HepG2 (cell line): ENCODE data around the gene ATXN1L. TPM values are rescaled to one million over a fixed set of nuclear protein-coding genes. Genes with fewer than 3 reads are reported as not detected.

ENCODE experiments used
- ATAC-seq: fragments of 200-7000 bp; cut with Tn5 transposase; 3 replicates; pipeline ENCODE4 v1.9.1; 2020; ENCODE audit warnings: mild to moderate bottlenecking, moderate library complexity
- BruUV-seq: library from RNA; stranded (reverse); fragments of 400-500 nt; replicated peaks from 2 replicates; lab custom pipeline; 2021; lab: Mats Ljungman, UMichigan
- CTCF ChIA-PET: fragments of 300-600 bp; formaldehyde crosslinking; extraction: SDS; loops from one replicate; lab custom pipeline; 2021; ENCODE audit warnings: low total read pairs, inconsistent platforms, low intra/inter-chr PET ratio; lab: Yijun Ruan, JAX
- POLR2A ChIA-PET: fragments of 350-600 bp; sonication (Branson Sonifier 250); formaldehyde crosslinking; loops from one replicate; lab custom pipeline; 2020; ENCODE audit warnings: antibody characterized with exemption, inconsistent platforms; lab: Yijun Ruan, JAX
- DNase-seq: peaks from one replicate; pipeline ENCODE4 v3.0.0-alpha.2; 2015; ENCODE audit warnings: low spot score
- FAIRE-seq: peaks from 3 replicates; lab custom pipeline; 2011; peaks lifted over from hg19 to GRCh38; lab: Jason Lieb, UNC
- H2AFZ ChIP-seq: one replicate; pipeline ENCODE4 v1.6.1; 2011; ENCODE audit warnings: low read length, inconsistent platforms
- H3K27ac ChIP-seq: fragments of 300-600 bp; 3 replicates; pipeline ENCODE4 v1.8.0; 2011; ENCODE audit warnings: mixed run types, mild to moderate bottlenecking, mixed read lengths, low read length, inconsistent platforms; ENCODE audit not compliant: insufficient read depth; ENCODE audit errors: extremely low read length
- H3K27me3 ChIP-seq, 2 experiments: fragments of 200-600 bp in 1 of 2; 2 replicates in 1 of 2; 3 replicates in 1 of 2; pipeline versions ENCODE4 v1.6.0 to v1.8.0; 2011; ENCODE audit warnings: low read length in 2 of 2, mild to moderate bottlenecking in 2 of 2, moderate library complexity in 2 of 2, inconsistent platforms in 1 of 2; ENCODE audit not compliant: insufficient read depth in 2 of 2, control insufficient read depth in 1 of 2
- H3K36me3 ChIP-seq, 2 experiments: fragments of 200-600 bp in 1 of 2; replicated peaks in 1 of 2; 2 replicates in 1 of 2; 3 replicates in 1 of 2; pipeline versions ENCODE4 v1.5.1 to v1.8.0; 2011; ENCODE audit warnings: low read length in 2 of 2, inconsistent platforms in 1 of 2; ENCODE audit not compliant: insufficient read depth in 2 of 2, control insufficient read depth in 1 of 2
- H3K4me1 ChIP-seq: 2 replicates; pipeline ENCODE4 v1.5.1; 2012; ENCODE audit warnings: low read length, inconsistent platforms; ENCODE audit not compliant: insufficient read depth
- H3K4me2 ChIP-seq: 2 replicates; pipeline ENCODE4 v1.6.0; 2011; ENCODE audit warnings: low read depth, low read length, inconsistent platforms
- H3K4me3 ChIP-seq, 3 experiments: fragments of 200-600 bp in 1 of 3; sonication (generic), shearing (Covaris generic) in 1 of 3; replicated peaks in 1 of 3; 2 replicates each; pipeline ENCODE4 v1.5.1; 2011 to 2016; ENCODE audit warnings: low read length in 3 of 3, inconsistent platforms in 2 of 3, low read depth in 2 of 3, mild to moderate bottlenecking in 2 of 3, control low read depth in 1 of 3, mixed read lengths in 1 of 3; ENCODE audit not compliant: insufficient read depth in 1 of 3
- H3K79me2 ChIP-seq: one replicate; pipeline ENCODE4 v1.6.1; 2011; ENCODE audit warnings: low read length, inconsistent platforms; ENCODE audit not compliant: insufficient read depth
- H3K9ac ChIP-seq: 2 replicates; pipeline ENCODE4 v1.6.0; 2011; ENCODE audit warnings: mild to moderate bottlenecking, low read depth, low read length, inconsistent platforms; ENCODE audit not compliant: insufficient read depth
- H3K9me3 ChIP-seq: 2 replicates; pipeline ENCODE4 v1.5.1; 2012; ENCODE audit warnings: mild to moderate bottlenecking, low read length
- H4K20me1 ChIP-seq: 2 replicates; pipeline ENCODE4 v1.6.0; 2011; ENCODE audit warnings: inconsistent platforms, mild to moderate bottlenecking, low read length, moderate library complexity; ENCODE audit not compliant: insufficient read depth
- EHMT2 ChIP-seq: fragments of 200-600 bp; sonication (generic); IDR thresholded peaks from 2 replicates; pipeline ENCODE4 v1.7.0; 2017; ENCODE audit warnings: antibody characterized with exemption, low read depth, low read length, borderline replicate concordance
- KDM3A ChIP-seq: IDR thresholded peaks from 2 replicates; pipeline ENCODE4 v1.6.1; 2018; ENCODE audit warnings: low read depth, missing compliant biosample characterization
- PPARG ChIP-seq: conservative IDR thresholded peaks from 2 replicates; pipeline ENCODE4 v1.6.1; 2016; ENCODE audit warnings: missing biosample characterization, missing genetic modification reagents
- PREB ChIP-seq: sonication (generic); formaldehyde crosslinking; IDR thresholded peaks from 2 replicates; pipeline ENCODE4 v1.4.0; 2020; ENCODE audit warnings: missing genetic modification reagents
- ZBTB42 ChIP-seq: sonication (generic); formaldehyde crosslinking; IDR thresholded peaks from 2 replicates; pipeline ENCODE4 v1.5.0; 2020; ENCODE audit warnings: mild to moderate bottlenecking, missing genetic modification reagents
- ZNF10 ChIP-seq: sonication (generic); formaldehyde crosslinking; IDR thresholded peaks from 2 replicates; pipeline ENCODE4 v1.4.0; 2020; ENCODE audit warnings: mild to moderate bottlenecking, low read depth, missing genetic modification reagents, borderline replicate concordance
- ZNF234 ChIP-seq: sonication (generic); formaldehyde crosslinking; conservative IDR thresholded peaks from 2 replicates; pipeline ENCODE4 v1.5.1; 2020; ENCODE audit warnings: mild to moderate bottlenecking, missing genetic modification reagents
- ZNF441 ChIP-seq: sonication (generic); formaldehyde crosslinking; IDR thresholded peaks from 2 replicates; pipeline ENCODE4 v1.7.0; 2021; ENCODE audit warnings: missing genetic modification reagents, borderline replicate concordance
- ZNF766 ChIP-seq: sonication (generic); formaldehyde crosslinking; IDR thresholded peaks from 2 replicates; pipeline ENCODE4 v1.5.0; 2020; ENCODE audit warnings: missing genetic modification reagents, borderline replicate concordance
- ZNF891 ChIP-seq: sonication (generic); formaldehyde crosslinking; IDR thresholded peaks from 2 replicates; pipeline ENCODE4 v1.5.0; 2020; ENCODE audit warnings: mild to moderate bottlenecking, missing genetic modification reagents
- WGBS: methylation state at CpG from one replicate; pipeline ENCODE4 v1.1.6; 2017; ENCODE audit warnings: low lambda C conversion rate; 5-methylcytosine and 5-hydroxymethylcytosine counted together
- in situ Hi-C: cut with HindIII; loops from 2 replicates; pipeline ENCODE4 v1.10.0; 2017; ENCODE audit warnings: low pct_unique_long_range_greater_than_20kb; ENCODE audit not compliant: extremely low pct_ligation_motif_present
- intact Hi-C: fragments of 100-400 bp; cut with micrococcal nuclease; formaldehyde crosslinking; loops from one replicate; pipeline ENCODE4 v1.10.0; 2022; ENCODE audit not compliant: unreplicated experiment
- polyA plus RNA-seq, 8 experiments: library from polyadenylated mRNA; depleted of rRNA in 3 of 8; stranded (reverse) in 7 of 8; unstranded in 1 of 8; fragments of >200 nt; fragmentation: Illumina TruSeq in 4 of 8; extraction: Trizol in 4 of 8; gene quantifications; 2 replicates each; pipeline versions ENCODE4 v1.2.1 to v1.2.3, GENCODE V29; 2011 to 2016; ENCODE audit warnings: low read depth in 4 of 8, missing spikeins in 1 of 8, mixed read lengths in 1 of 8; ENCODE audit not compliant: insufficient read depth in 1 of 8
- total RNA-seq, 5 experiments: library from RNA; depleted of rRNA; stranded (reverse); fragments of >200 nt; fragmentation: Illumina TruSeq; extraction: Trizol; gene quantifications; 2 replicates each; pipeline ENCODE4 v1.2.3, GENCODE V29; 2016; ENCODE audit warnings: low read depth in 1 of 5
- TF ChIP-seq, protein P1 (sequence below): sonication (generic); formaldehyde crosslinking; IDR thresholded peaks from 2 replicates; pipeline ENCODE4 v1.5.0; 2020; ENCODE audit warnings: mild to moderate bottlenecking, missing genetic modification reagents
- TF ChIP-seq, protein P2 (sequence below): sonication (generic); formaldehyde crosslinking; IDR thresholded peaks from 2 replicates; pipeline ENCODE4 v1.4.0; 2020; ENCODE audit warnings: mild to moderate bottlenecking, low read depth, missing genetic modification reagents
- TF ChIP-seq, protein P3 (sequence below): IDR thresholded peaks from 2 replicates; pipeline ENCODE4 v1.6.1; 2012; ENCODE audit warnings: inconsistent platforms

The ATXN1L gene
- total and polyA plus RNA-seq, 2 of the 13 experiments (the other 11 are each of a cell fraction or from before 2014, with no cell fraction given) = 20.0 to 22.4 TPM

GRCh38 chr16:71859762-71860521, 14.2 kb downstream of the ATXN1L start (continued):
- TF ChIP-seq, protein P1, sequence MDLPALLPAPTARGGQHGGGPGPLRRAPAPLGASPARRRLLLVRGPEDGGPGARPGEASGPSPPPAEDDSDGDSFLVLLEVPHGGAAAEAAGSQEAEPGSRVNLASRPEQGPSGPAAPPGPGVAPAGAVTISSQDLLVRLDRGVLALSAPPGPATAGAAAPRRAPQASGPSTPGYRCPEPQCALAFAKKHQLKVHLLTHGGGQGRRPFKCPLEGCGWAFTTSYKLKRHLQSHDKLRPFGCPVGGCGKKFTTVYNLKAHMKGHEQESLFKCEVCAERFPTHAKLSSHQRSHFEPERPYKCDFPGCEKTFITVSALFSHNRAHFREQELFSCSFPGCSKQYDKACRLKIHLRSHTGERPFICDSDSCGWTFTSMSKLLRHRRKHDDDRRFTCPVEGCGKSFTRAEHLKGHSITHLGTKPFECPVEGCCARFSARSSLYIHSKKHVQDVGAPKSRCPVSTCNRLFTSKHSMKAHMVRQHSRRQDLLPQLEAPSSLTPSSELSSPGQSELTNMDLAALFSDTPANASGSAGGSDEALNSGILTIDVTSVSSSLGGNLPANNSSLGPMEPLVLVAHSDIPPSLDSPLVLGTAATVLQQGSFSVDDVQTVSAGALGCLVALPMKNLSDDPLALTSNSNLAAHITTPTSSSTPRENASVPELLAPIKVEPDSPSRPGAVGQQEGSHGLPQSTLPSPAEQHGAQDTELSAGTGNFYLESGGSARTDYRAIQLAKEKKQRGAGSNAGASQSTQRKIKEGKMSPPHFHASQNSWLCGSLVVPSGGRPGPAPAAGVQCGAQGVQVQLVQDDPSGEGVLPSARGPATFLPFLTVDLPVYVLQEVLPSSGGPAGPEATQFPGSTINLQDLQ = no peak

DNA sequence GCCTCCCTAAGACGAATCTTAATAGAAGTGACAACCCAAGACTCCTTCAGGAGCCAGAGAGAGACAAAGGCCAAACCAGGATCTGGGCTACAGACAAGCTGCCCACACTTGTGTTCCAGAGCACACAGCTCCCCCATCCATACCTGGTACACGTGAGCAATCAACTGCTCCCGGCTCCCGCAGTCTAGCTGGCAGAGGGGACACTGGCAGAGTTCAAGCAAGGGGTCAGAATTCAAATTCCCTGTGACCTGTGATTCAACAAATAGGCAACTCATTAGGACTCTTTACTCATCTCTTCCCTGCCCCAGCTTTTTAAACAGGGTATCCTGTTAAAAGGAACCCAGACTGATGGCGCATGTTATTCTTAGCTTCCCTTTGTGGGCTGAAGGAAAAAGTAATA, 18.2 kb downstream of the ATXN1L start:
- H2AFZ ChIP-seq = no peak overlapping the region
- no peak overlapping the region for H3K4me3 ChIP-seq
- no peaks in the 10 kb centered on the region for H4K20me1 ChIP-seq
- in situ Hi-C loops (no loop called here), intact Hi-C loops (no loop called here)
- no peaks in the 10 kb centered on the region for H3K79me2 ChIP-seq
- ATAC-seq = no peak
- H3K36me3 ChIP-seq = peaks cover 23 to 60% of the 10 kb centered on the region in 2 experiments
- POLR2A ChIA-PET = no interaction called here
- CTCF ChIA-PET = no interaction called here
- no peak overlapping the region for H3K9ac ChIP-seq
- peaks cover 5% of the 10 kb centered on the region for H3K4me1 ChIP-seq
- no peaks in the 10 kb centered on the region for H3K9me3 ChIP-seq
- DNase-seq = no peak
- 97% methylated on average over 5 of the region's 5 CpGs for WGBS
- no peak for FAIRE-seq
- H3K27ac ChIP-seq = no peak overlapping the region
- H3K27me3 ChIP-seq = no peaks in the 10 kb centered on the region
- no peak overlapping the region for H3K4me2 ChIP-seq
- BruUV-seq = no TSS peak
- TF ChIP-seq ZNF766 (CRISPR knock-in tag) (no peak), ZNF234 (no peak), PREB (CRISPR knock-in tag) (no peak), PPARG (CRISPR knock-in tag) (no peak), EHMT2 (no peak), KDM3A (CRISPR knock-in tag) (no peak), ZNF891 (CRISPR knock-in tag) (no peak), ZNF441 (CRISPR knock-in tag) (no peak), ZBTB42 (no peak), ZNF10 (CRISPR knock-in tag) (no peak)
- TF ChIP-seq, protein P2, sequence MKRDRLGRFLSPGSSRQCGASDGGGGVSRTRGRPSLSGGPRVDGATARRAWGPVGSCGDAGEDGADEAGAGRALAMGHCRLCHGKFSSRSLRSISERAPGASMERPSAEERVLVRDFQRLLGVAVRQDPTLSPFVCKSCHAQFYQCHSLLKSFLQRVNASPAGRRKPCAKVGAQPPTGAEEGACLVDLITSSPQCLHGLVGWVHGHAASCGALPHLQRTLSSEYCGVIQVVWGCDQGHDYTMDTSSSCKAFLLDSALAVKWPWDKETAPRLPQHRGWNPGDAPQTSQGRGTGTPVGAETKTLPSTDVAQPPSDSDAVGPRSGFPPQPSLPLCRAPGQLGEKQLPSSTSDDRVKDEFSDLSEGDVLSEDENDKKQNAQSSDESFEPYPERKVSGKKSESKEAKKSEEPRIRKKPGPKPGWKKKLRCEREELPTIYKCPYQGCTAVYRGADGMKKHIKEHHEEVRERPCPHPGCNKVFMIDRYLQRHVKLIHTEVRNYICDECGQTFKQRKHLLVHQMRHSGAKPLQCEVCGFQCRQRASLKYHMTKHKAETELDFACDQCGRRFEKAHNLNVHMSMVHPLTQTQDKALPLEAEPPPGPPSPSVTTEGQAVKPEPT = no peak
- TF ChIP-seq, protein P3, sequence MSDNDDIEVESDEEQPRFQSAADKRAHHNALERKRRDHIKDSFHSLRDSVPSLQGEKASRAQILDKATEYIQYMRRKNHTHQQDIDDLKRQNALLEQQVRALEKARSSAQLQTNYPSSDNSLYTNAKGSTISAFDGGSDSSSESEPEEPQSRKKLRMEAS = no peak
